GM23248 (cell line): ENCODE data around the gene ZCCHC17.

Experiments
- EZH2 ChIP-seq: fragments of 200-600 bp; sonication (generic); IDR thresholded peaks from 2 replicates; pipeline ENCODE4 v1.6.1; 2018; ENCODE audit warnings: antibody characterized with exemption, mild to moderate bottlenecking; ENCODE audit not compliant: insufficient read depth, poor library complexity, severe bottlenecking
- EZH2phosphoT487 ChIP-seq: fragments of 200-600 bp; sonication (generic); IDR thresholded peaks from 2 replicates; pipeline ENCODE4 v1.6.1; 2018; ENCODE audit warnings: antibody characterized with exemption, moderate library complexity, mild to moderate bottlenecking, low read depth; ENCODE audit not compliant: insufficient read depth

DNA sequence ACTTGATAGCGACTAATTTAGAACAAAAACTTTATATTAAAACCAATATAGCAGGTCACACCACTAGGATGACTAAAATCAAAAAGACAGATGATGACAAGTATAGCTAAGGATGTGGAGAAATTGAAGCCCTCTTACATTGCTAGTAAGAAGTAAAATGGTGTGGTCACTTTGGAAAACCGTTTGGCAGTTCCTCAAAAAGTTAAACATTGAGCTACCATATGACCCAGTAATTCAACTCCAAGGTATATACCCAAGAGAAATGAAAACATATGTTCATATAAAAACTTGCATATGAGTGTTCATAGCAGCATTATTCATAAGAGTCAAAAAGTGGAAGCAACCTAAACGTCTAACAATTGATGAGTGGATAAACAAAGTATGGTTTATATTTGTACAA lies 103.1 kb downstream of the ZCCHC17 start:
- TF ChIP-seq EZH2 = no peak
- TF ChIP-seq EZH2phosphoT487 = no peak
